HEK293T (cell line): Measurements from ENCODE around the gene PCDH9.
"Not testable (repeated sequence)": the region's sequence is repeated elsewhere in the genome, so short reads cannot be mapped to it uniquely, and the experiment has no call there.

Source experiments
- CTCF ChIA-PET: fragments of 350-600 bp; formaldehyde crosslinking; extraction: SDS; loops from one replicate; lab custom pipeline; 2021; ENCODE audit warnings: antibody characterized with exemption, inconsistent platforms; lab: Yijun Ruan, JAX
- POLR2A ChIA-PET: fragments of 350-600 bp; formaldehyde crosslinking; extraction: SDS; loops from one replicate; lab custom pipeline; 2020; ENCODE audit warnings: antibody characterized with exemption, inconsistent platforms; lab: Yijun Ruan, JAX
- DNase-seq: peaks from one replicate; pipeline ENCODE4 v3.0.0; 2012; ENCODE audit warnings: mixed read lengths; ENCODE audit errors: extremely low spot score
- ARNT ChIP-seq: fragments of 450-650 bp; IDR thresholded peaks from 2 replicates; pipeline ENCODE4 v1.6.1; 2017; ENCODE audit warnings: mild to moderate bottlenecking
- BHLHE40 ChIP-seq: fragments of 450-650 bp; IDR thresholded peaks from 2 replicates; pipeline ENCODE4 v1.6.1; 2016; ENCODE audit warnings: mild to moderate bottlenecking, moderate library complexity, borderline replicate concordance
- CTBP1 ChIP-seq: fragments of 450-650 bp; IDR thresholded peaks from 2 replicates; pipeline ENCODE4 v1.6.1; 2016; ENCODE audit warnings: borderline replicate concordance
- ELF4 ChIP-seq: fragments of 450-650 bp; IDR thresholded peaks from 2 replicates; pipeline ENCODE4 v1.6.1; 2017; ENCODE audit warnings: antibody characterized with exemption
- FOXA1 ChIP-seq: fragments of 450-650 bp; IDR thresholded peaks from 2 replicates; pipeline ENCODE4 v1.6.1; 2016; ENCODE audit warnings: mild to moderate bottlenecking
- FOXK2 ChIP-seq: fragments of 450-650 bp; IDR thresholded peaks from 2 replicates; pipeline ENCODE4 v1.6.1; 2016; ENCODE audit warnings: mild to moderate bottlenecking
- FOXM1 ChIP-seq: fragments of 450-650 bp; IDR thresholded peaks from 2 replicates; pipeline ENCODE4 v1.6.1; 2017; ENCODE audit warnings: mild to moderate bottlenecking, borderline replicate concordance
- HDGF ChIP-seq: fragments of 450-650 bp; IDR thresholded peaks from 2 replicates; pipeline ENCODE4 v1.6.1; 2017; ENCODE audit warnings: antibody characterized with exemption, borderline replicate concordance
- L3MBTL2 ChIP-seq: fragments of 450-650 bp; conservative IDR thresholded peaks from 2 replicates; pipeline ENCODE4 v1.6.1; 2016; ENCODE audit warnings: mild to moderate bottlenecking
- LEF1 ChIP-seq: fragments of 450-650 bp; IDR thresholded peaks from 2 replicates; pipeline ENCODE4 v1.6.1; 2017; ENCODE audit warnings: mild to moderate bottlenecking, borderline replicate concordance
- NFRKB ChIP-seq: fragments of 450-650 bp; IDR thresholded peaks from 2 replicates; pipeline ENCODE4 v1.6.1; 2016; ENCODE audit warnings: mild to moderate bottlenecking, moderate library complexity
- PKNOX1 ChIP-seq: fragments of 450-650 bp; IDR thresholded peaks from 2 replicates; pipeline ENCODE4 v1.6.1; 2016
- SP1 ChIP-seq: fragments of 450-650 bp; IDR thresholded peaks from 2 replicates; pipeline ENCODE4 v1.6.1; 2017
- SUZ12 ChIP-seq: fragments of 450-650 bp; IDR thresholded peaks from 2 replicates; pipeline ENCODE4 v1.6.1; 2016; ENCODE audit warnings: mild to moderate bottlenecking
- TARDBP ChIP-seq: fragments of 450-650 bp; IDR thresholded peaks from 2 replicates; pipeline ENCODE4 v1.6.1; 2016
- ZNF384 ChIP-seq: fragments of 450-650 bp; IDR thresholded peaks from 2 replicates; pipeline ENCODE4 v1.6.1; 2016

The PCDH9 gene

GRCh38 chr13:67097892-67098452 is 132.2 kb downstream of the PCDH9 start:
- ChIA-PET POLR2A (no interaction called here), CTCF (no interaction called here)
- no peak for DNase-seq
- no peak for TF ChIP-seq FOXM1
- no peak for TF ChIP-seq ZNF384
- TF ChIP-seq HDGF: no peak
- TF ChIP-seq PKNOX1: no peak
- no peak for TF ChIP-seq ARNT
- TF ChIP-seq L3MBTL2: no peak
- no peak for TF ChIP-seq SUZ12
- TF ChIP-seq FOXA1: no peak
- TF ChIP-seq ELF4: no peak
- no peak for TF ChIP-seq TARDBP
- TF ChIP-seq LEF1: no peak
- no peak for TF ChIP-seq FOXK2
- TF ChIP-seq SP1: no peak
- no peak for TF ChIP-seq BHLHE40
- no peak for TF ChIP-seq CTBP1
- no peak for TF ChIP-seq NFRKB

- POLR2A ChIA-PET, DNase-seq: not testable (repeated sequence)
- CTCF ChIA-PET: interaction anchor here (0.6 to 1.0 kb wide), 3 partner anchors 13 to 418 kb away, joined by 3 to 4 read pairs (median 4); no protein-coding TSS in a partner anchor
These were observed 133.2 kb downstream of the PCDH9 start for GRCh38 chr13:67096893-67097292.

DNA sequence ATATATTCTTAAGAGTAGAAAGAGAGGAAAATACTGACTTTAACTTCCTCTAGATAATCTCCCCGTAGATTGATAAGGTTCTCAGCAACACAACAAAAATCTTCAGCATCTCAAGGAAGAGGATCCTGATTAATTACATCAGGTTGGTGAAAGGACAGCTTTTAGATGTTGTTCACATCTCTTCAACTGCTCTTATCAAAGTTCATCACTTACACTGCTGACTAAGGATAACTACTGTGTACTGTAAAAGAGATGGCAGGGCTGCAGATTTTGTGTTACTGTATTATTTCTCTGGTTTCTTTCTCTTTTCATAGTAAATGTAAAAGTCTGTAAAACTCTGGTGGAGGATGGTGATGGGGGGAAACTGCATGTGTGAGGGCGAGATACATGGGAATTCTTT is 133.7 kb downstream of the PCDH9 start:
- DNase-seq: no peak
- TF ChIP-seq FOXK2 (no peak), FOXM1 (no peak), HDGF (no peak), L3MBTL2 (no peak), NFRKB (no peak), FOXA1 (no peak), LEF1 (no peak)
- ChIA-PET POLR2A (no interaction called here), CTCF (interaction anchor here (0.6 to 1.0 kb wide), 3 partner anchors 13 to 1442 kb away, joined by 3 to 4 read pairs (median 4); no protein-coding TSS in a partner anchor)

DNA sequence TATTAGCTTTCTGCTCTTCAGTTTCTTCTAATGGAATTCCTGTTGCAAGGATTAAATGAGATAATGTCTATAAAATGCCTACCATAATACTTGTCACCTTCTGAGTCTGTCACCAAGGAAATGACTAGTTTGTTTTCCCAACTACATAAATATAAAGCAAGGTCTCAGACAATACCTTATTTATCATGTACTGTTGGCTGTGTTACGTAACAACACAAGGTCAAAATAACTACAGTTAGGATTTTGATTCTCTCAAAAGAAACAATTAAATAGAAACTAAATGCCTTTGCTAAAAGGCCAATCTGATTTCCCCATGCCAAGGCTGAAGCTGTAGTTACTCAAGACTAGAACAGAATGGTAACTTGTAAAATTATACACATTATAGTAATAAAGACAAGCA is 134.5 kb downstream of the PCDH9 start:
- DNase-seq: no peak
- POLR2A ChIA-PET: no interaction called here
- CTCF ChIA-PET: interaction anchor here (0.6 kb wide), 1 partner anchor 1442 kb away, joined by 4 read pairs; no protein-coding TSS in a partner anchor
- TF ChIP-seq SP1 (no peak), ARNT (no peak), ELF4 (no peak), FOXK2 (no peak), PKNOX1 (no peak), SUZ12 (no peak), LEF1 (no peak), NFRKB (no peak), BHLHE40 (no peak), TARDBP (no peak), CTBP1 (no peak), HDGF (no peak), ZNF384 (no peak), FOXM1 (no peak), L3MBTL2 (no peak), FOXA1 (no peak)

DNA sequence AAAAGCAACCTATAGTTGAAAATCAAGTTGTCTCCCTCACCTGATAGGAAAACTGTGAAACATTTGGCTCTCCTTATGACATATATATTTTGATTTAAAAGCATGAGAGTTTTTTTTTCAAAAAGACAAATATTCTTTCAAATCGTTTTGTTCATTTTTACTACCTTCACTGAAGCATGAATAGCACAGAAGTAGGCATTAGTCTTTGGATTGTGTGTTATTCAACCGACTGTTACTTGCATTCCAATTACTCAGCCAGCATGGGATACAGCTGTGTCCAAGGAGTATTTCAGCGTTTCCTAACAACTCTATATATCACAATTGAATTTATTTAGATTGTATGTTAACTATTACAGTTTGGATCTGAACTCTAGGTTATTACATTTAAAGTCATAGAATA is 135.2 kb downstream of the PCDH9 start:
- DNase-seq: no peak
- CTCF ChIA-PET: interaction anchor here (0.7 kb wide), 1 partner anchor 11 kb away, joined by 3 read pairs; no protein-coding TSS in a partner anchor
- no peak for TF ChIP-seq LEF1
- TF ChIP-seq BHLHE40: no peak
- TF ChIP-seq ARNT: no peak
- no peak for TF ChIP-seq TARDBP
- no peak for TF ChIP-seq NFRKB

GRCh38 chr13:67094078-67094477 is 136.1 kb downstream of the PCDH9 start:
- ChIA-PET CTCF (no interaction called here), POLR2A (no interaction called here)
- TF ChIP-seq ZNF384: no peak
- TF ChIP-seq TARDBP: no peak
- TF ChIP-seq FOXK2: no peak
- TF ChIP-seq FOXM1: no peak
- no peak for TF ChIP-seq SUZ12
- no peak for TF ChIP-seq HDGF
- TF ChIP-seq PKNOX1: no peak
- no peak for TF ChIP-seq BHLHE40
- TF ChIP-seq L3MBTL2: no peak
- TF ChIP-seq ARNT: no peak
- TF ChIP-seq CTBP1: no peak
- no peak for TF ChIP-seq FOXA1
- TF ChIP-seq ELF4: no peak
- no peak for TF ChIP-seq SP1
- TF ChIP-seq NFRKB: no peak
- TF ChIP-seq LEF1: no peak
- no peak for DNase-seq

More for the DNA sequence above, 135.2 kb downstream of the PCDH9 start:
- POLR2A ChIA-PET: no interaction called here
